WTC11 (cell line): Measurements from ENCODE around the gene PCID2.
"Not testable (repeated sequence)": the region's sequence is repeated elsewhere in the genome, so short reads cannot be mapped to it uniquely, and the experiment has no call there.

Source experiments
- NFE2L1 ChIP-seq: sonication (generic); formaldehyde crosslinking; IDR thresholded peaks from 2 replicates; pipeline ENCODE4 v1.8.1; 2023; ENCODE audit warnings: missing genetic modification reagents
- NFYB ChIP-seq: sonication (generic); formaldehyde crosslinking; conservative IDR thresholded peaks from 2 replicates; pipeline ENCODE4 v1.8.0; 2022; ENCODE audit warnings: low read depth, missing genetic modification reagents
- NR3C1 ChIP-seq: sonication (generic); formaldehyde crosslinking; conservative IDR thresholded peaks from 2 replicates; pipeline ENCODE4 v1.8.1; 2023; ENCODE audit warnings: low read depth, mild to moderate bottlenecking, missing genetic modification reagents
- ZNF423 ChIP-seq: fragments of 250-450 bp; sonication (Bioruptor Pico); IDR thresholded peaks from 2 replicates; pipeline ENCODE4 v2.1.2; 2022; ENCODE audit warnings: mild to moderate bottlenecking, moderate library complexity
- ZNF512 ChIP-seq: sonication (generic); formaldehyde crosslinking; IDR thresholded peaks from 2 replicates; pipeline ENCODE4 v1.8.1; 2022; ENCODE audit warnings: missing genetic modification reagents, borderline replicate concordance
- TF ChIP-seq, protein P1 (sequence below): fragments of 200-600 bp; IDR thresholded peaks from 2 replicates; pipeline ENCODE4 v1.8.0; 2022; ENCODE audit warnings: antibody characterized with exemption
- TF ChIP-seq, protein P2 (sequence below): fragments of 250-450 bp; sonication (Bioruptor Pico); conservative IDR thresholded peaks from 2 replicates; pipeline ENCODE4 v1.9.0; 2021; ENCODE audit warnings: mild to moderate bottlenecking
- TF ChIP-seq, protein P3 (sequence below): sonication (generic); formaldehyde crosslinking; conservative IDR thresholded peaks from 2 replicates; pipeline ENCODE4 v1.8.1; 2023; ENCODE audit warnings: mild to moderate bottlenecking, low read depth, missing genetic modification reagents, moderate library complexity

- TF ChIP-seq, protein P1, sequence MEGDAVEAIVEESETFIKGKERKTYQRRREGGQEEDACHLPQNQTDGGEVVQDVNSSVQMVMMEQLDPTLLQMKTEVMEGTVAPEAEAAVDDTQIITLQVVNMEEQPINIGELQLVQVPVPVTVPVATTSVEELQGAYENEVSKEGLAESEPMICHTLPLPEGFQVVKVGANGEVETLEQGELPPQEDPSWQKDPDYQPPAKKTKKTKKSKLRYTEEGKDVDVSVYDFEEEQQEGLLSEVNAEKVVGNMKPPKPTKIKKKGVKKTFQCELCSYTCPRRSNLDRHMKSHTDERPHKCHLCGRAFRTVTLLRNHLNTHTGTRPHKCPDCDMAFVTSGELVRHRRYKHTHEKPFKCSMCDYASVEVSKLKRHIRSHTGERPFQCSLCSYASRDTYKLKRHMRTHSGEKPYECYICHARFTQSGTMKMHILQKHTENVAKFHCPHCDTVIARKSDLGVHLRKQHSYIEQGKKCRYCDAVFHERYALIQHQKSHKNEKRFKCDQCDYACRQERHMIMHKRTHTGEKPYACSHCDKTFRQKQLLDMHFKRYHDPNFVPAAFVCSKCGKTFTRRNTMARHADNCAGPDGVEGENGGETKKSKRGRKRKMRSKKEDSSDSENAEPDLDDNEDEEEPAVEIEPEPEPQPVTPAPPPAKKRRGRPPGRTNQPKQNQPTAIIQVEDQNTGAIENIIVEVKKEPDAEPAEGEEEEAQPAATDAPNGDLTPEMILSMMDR: not testable (repeated sequence)
- not testable (repeated sequence) for TF ChIP-seq ZNF512 (CRISPR knock-in tag); NR3C1 (CRISPR knock-in tag); NFE2L1; NFYB (CRISPR knock-in tag); ZNF423 (CRISPR knock-in tag)
- TF ChIP-seq, protein P2, sequence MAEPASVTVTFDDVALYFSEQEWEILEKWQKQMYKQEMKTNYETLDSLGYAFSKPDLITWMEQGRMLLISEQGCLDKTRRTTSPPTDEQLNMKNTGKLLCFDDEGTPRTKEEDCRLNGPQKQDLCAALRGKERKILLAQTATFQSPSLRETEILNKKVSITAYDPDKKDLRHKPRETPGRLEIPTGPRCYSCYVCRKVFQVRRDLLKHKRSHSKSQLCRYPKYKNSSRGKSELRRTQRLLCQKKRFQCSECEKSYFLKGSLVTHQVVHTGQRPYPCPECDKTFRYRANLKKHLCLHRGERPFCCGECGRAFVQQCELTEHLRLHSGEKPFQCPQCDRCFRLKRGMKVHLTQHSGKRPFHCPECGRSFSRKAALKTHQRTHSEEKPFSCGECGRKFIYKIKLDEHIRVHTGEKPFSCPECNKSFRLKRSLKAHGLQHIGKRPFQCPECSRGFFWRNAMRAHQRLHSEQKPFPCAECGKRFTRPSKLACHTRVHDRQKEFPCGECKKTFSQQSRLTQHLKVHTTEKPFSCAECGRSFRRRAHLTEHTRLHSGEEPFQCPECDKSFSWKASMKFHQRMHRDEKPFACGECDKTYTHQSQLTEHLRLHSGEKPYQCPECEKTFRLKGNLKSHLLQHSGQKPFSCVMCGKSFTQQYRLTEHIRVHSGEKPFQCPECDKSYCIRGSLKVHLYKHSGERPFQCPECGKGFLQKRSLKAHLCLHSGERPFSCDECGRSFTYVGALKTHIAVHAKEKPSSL (CRISPR knock-in tag): not testable (repeated sequence)
- TF ChIP-seq, protein P3, sequence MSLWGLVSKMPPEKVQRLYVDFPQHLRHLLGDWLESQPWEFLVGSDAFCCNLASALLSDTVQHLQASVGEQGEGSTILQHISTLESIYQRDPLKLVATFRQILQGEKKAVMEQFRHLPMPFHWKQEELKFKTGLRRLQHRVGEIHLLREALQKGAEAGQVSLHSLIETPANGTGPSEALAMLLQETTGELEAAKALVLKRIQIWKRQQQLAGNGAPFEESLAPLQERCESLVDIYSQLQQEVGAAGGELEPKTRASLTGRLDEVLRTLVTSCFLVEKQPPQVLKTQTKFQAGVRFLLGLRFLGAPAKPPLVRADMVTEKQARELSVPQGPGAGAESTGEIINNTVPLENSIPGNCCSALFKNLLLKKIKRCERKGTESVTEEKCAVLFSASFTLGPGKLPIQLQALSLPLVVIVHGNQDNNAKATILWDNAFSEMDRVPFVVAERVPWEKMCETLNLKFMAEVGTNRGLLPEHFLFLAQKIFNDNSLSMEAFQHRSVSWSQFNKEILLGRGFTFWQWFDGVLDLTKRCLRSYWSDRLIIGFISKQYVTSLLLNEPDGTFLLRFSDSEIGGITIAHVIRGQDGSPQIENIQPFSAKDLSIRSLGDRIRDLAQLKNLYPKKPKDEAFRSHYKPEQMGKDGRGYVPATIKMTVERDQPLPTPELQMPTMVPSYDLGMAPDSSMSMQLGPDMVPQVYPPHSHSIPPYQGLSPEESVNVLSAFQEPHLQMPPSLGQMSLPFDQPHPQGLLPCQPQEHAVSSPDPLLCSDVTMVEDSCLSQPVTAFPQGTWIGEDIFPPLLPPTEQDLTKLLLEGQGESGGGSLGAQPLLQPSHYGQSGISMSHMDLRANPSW (CRISPR knock-in tag): not testable (repeated sequence)
Observed at GRCh38 chr13:113241623-113242022, 33.2 kb upstream of the PCID2 start.
